HepG2 (cell line): ENCODE data around the gene BCAP29. TPM values are rescaled to one million over a fixed set of nuclear protein-coding genes. Genes with fewer than 3 reads are reported as not detected.

Source experiments
- DNMT3B ChIP-seq: conservative IDR thresholded peaks from 2 replicates; pipeline ENCODE4 v1.6.1; 2016; ENCODE audit warnings: missing biosample characterization, control low read depth
- ETV5 ChIP-seq: IDR thresholded peaks from 2 replicates; pipeline ENCODE4 v1.6.1; 2018; ENCODE audit warnings: missing biosample characterization, missing genetic modification reagents, inconsistent platforms, borderline replicate concordance
- GFI1 ChIP-seq: sonication (generic); formaldehyde crosslinking; IDR thresholded peaks from 2 replicates; pipeline ENCODE4 v1.5.0; 2020; ENCODE audit warnings: missing genetic modification reagents, mild to moderate bottlenecking, borderline replicate concordance
- MLLT10 ChIP-seq: sonication (generic); formaldehyde crosslinking; IDR thresholded peaks from 2 replicates; pipeline ENCODE4 v1.4.0; 2020; ENCODE audit warnings: missing genetic modification reagents
- MLXIP ChIP-seq: sonication (generic); formaldehyde crosslinking; IDR thresholded peaks from 2 replicates; pipeline ENCODE4 v1.9.0; 2021; ENCODE audit warnings: missing genetic modification reagents, borderline replicate concordance
- NFE2L2 ChIP-seq: fragments of 150-350 bp; IDR thresholded peaks from 2 replicates; pipeline ENCODE4 v1.6.1; 2014; ENCODE audit warnings: low read length
- NFYC ChIP-seq: IDR thresholded peaks from 2 replicates; pipeline ENCODE4 v1.6.1; 2016; ENCODE audit warnings: missing genetic modification reagents, missing compliant biosample characterization
- THAP11 ChIP-seq: IDR thresholded peaks from 2 replicates; pipeline ENCODE4 v1.6.1; 2016; ENCODE audit warnings: missing biosample characterization, missing genetic modification reagents
- YY1 ChIP-seq: IDR thresholded peaks from 2 replicates; pipeline ENCODE4 v1.6.1; 2011; ENCODE audit warnings: low read length, low read depth, moderate library complexity, mild to moderate bottlenecking; ENCODE audit not compliant: insufficient read depth, insufficient replicate concordance
- ZFP90 ChIP-seq: sonication (generic); formaldehyde crosslinking; IDR thresholded peaks from 2 replicates; pipeline ENCODE4 v1.8.0; 2022; ENCODE audit warnings: missing genetic modification reagents, mild to moderate bottlenecking, inconsistent platforms, borderline replicate concordance
- ZNF253 ChIP-seq: sonication (generic); formaldehyde crosslinking; IDR thresholded peaks from 2 replicates; pipeline ENCODE4 v1.8.0; 2022; ENCODE audit warnings: mild to moderate bottlenecking, missing genetic modification reagents, borderline replicate concordance
- ZNF281 ChIP-seq: sonication (generic); formaldehyde crosslinking; IDR thresholded peaks from 2 replicates; pipeline ENCODE4 v1.4.0; 2020; ENCODE audit warnings: missing genetic modification reagents, borderline replicate concordance
- ZNF446 ChIP-seq: sonication (generic); formaldehyde crosslinking; IDR thresholded peaks from 2 replicates; pipeline ENCODE4 v1.5.0; 2020; ENCODE audit warnings: mild to moderate bottlenecking, missing genetic modification reagents
- ZNF562 ChIP-seq: sonication (generic); formaldehyde crosslinking; IDR thresholded peaks from 2 replicates; pipeline ENCODE4 v1.8.0; 2022; ENCODE audit warnings: missing genetic modification reagents, borderline replicate concordance
- ZNF639 ChIP-seq: conservative IDR thresholded peaks from 2 replicates; pipeline ENCODE4 v1.6.1; 2018; ENCODE audit warnings: missing genetic modification reagents
- ZNF678 ChIP-seq: sonication (generic); formaldehyde crosslinking; IDR thresholded peaks from 2 replicates; pipeline ENCODE4 v1.4.0; 2020; ENCODE audit warnings: mild to moderate bottlenecking, missing genetic modification reagents
- ZNF691 ChIP-seq: sonication (generic); formaldehyde crosslinking; IDR thresholded peaks from 2 replicates; pipeline ENCODE4 v1.4.0; 2020; ENCODE audit warnings: missing genetic modification reagents, low read depth, mild to moderate bottlenecking, borderline replicate concordance
- ZSCAN12 ChIP-seq: sonication (generic); formaldehyde crosslinking; IDR thresholded peaks from 2 replicates; pipeline ENCODE4 v1.9.0; 2021; ENCODE audit warnings: mild to moderate bottlenecking, missing genetic modification reagents
- polyA plus RNA-seq, 8 experiments: library from polyadenylated mRNA; depleted of rRNA in 3 of 8; stranded (reverse) in 7 of 8; unstranded in 1 of 8; fragments of >200 nt; fragmentation: Illumina TruSeq in 4 of 8; extraction: Trizol in 4 of 8; gene quantifications; 2 replicates each; pipeline versions ENCODE4 v1.2.1 to v1.2.3, GENCODE V29; 2011 to 2016; ENCODE audit warnings: low read depth in 4 of 8, missing spikeins in 1 of 8, mixed read lengths in 1 of 8; ENCODE audit not compliant: insufficient read depth in 1 of 8
- total RNA-seq, 5 experiments: library from RNA; depleted of rRNA; stranded (reverse); fragments of >200 nt; fragmentation: Illumina TruSeq; extraction: Trizol; gene quantifications; 2 replicates each; pipeline ENCODE4 v1.2.3, GENCODE V29; 2016; ENCODE audit warnings: low read depth in 1 of 5

The BCAP29 gene
- total and polyA plus RNA-seq, 2 of the 13 experiments (the other 11 are each of a cell fraction or from before 2014, with no cell fraction given), result 15.3 to 35.6 TPM

GRCh38 chr7:107563775-107564552 is 16.1 kb upstream of the BCAP29 start, which contains the start of the genes COG5 and DUS4L (continued):
- no peak for TF ChIP-seq ZNF639
- TF ChIP-seq MLXIP (CRISPR knock-in tag), result no peak
- peak; percentile 59; the same call in 1 of the 2 replicates for TF ChIP-seq ZNF691 (CRISPR knock-in tag)
- no peak for TF ChIP-seq ZSCAN12 (CRISPR knock-in tag)
- TF ChIP-seq NFE2L2, result no peak
- peak; percentile 94; the same call in 1 of the 2 replicates for TF ChIP-seq ZNF253
- no peak for TF ChIP-seq MLLT10
- TF ChIP-seq ZFP90, result no peak; the same call in 1 of the 2 replicates
- TF ChIP-seq ZNF281, result no peak
- TF ChIP-seq YY1, result peak; percentile 93
- TF ChIP-seq ZNF446 (CRISPR knock-in tag), result peak; percentile 87
- TF ChIP-seq GFI1, result peak; percentile 83
- peak; percentile 85; the same call in 1 of the 2 replicates for TF ChIP-seq DNMT3B (CRISPR knock-in tag)
- 0 out of 2 replicates have a peak, but pooled peaks have one; percentile 12 for TF ChIP-seq ETV5 (CRISPR knock-in tag)
- TF ChIP-seq ZNF562, result no peak
- TF ChIP-seq THAP11 (CRISPR knock-in tag), result peak; percentile 88
- TF ChIP-seq NFYC (CRISPR knock-in tag), result 0 out of 2 replicates have a peak, but pooled peaks have one; percentile 5
- peak; percentile 73; the same call in 1 of the 2 replicates for TF ChIP-seq ZNF678 (CRISPR knock-in tag)
